ENCODE measurements around the gene HTT. TPM values are rescaled to one million over a fixed set of nuclear protein-coding genes. Genes with fewer than 3 reads are reported as not detected.

The HTT gene
- total and polyA plus RNA-seq, 2 of the 13 experiments (the other 11 are each of a cell fraction or from before 2014, with no cell fraction given), result 17.5 to 19.5 TPM

DNA sequence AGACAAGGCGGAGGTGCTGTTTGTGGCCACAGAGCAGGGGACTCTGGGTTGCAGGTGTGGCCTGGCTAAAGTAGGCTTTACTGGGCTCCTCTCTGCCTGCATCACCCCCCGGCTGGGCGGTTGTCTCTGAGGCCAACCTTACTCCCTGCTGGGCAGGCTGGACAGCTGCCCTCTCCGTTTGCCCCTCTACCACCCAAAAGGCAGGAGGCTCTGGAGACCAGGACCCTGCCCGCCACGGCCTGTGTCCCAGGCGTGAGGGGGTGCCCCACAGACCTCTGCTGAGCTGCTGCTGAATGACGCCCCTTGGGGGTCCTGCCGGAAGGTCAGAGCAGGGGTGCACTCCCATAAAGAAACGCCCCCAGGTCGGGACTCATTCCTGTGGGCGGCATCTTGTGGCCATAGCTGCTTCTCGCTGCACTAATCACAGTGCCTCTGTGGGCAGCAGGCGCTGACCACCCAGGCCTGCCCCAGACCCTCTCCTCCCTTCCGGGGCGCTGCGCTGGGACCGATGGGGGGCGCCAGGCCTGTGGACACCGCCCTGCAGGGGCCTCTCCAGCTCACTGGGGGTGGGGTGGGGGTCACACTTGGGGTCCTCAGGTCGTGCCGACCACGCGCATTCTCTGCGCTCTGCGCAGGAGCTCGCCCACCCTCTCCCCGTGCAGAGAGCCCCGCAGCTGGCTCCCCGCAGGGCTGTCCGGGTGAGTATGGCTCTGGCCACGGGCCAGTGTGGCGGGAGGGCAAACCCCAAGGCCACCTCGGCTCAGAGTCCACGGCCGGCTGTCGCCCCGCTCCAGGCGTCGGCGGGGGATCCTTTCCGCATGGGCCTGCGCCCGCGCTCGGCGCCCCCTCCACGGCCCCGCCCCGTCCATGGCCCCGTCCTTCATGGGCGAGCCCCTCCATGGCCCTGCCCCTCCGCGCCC is 1.1 kb upstream of the HTT start (continued):
- TF ChIP-seq HNRNPK (IDR thresholded peaks at IDR 0.05; ENCODE audit: low read depth, low read length, poor library complexity, severe bottlenecking), result peak; percentile 92
- no peak for TF ChIP-seq FOXC1 (CRISPR knock-in tag; IDR thresholded peaks at IDR 0.05; ENCODE audit: borderline replicate concordance)
- TF ChIP-seq ZSCAN31 (CRISPR knock-in tag; IDR thresholded peaks at IDR 0.05; ENCODE audit: low read depth), result 0 out of 2 replicates have a peak, but pooled peaks have one; percentile 30
- TF ChIP-seq ZNF841 (CRISPR knock-in tag; IDR thresholded peaks at IDR 0.05; ENCODE audit: borderline replicate concordance), result 0 out of 2 replicates have a peak, but pooled peaks have one; percentile 3
- TF ChIP-seq, protein P1, sequence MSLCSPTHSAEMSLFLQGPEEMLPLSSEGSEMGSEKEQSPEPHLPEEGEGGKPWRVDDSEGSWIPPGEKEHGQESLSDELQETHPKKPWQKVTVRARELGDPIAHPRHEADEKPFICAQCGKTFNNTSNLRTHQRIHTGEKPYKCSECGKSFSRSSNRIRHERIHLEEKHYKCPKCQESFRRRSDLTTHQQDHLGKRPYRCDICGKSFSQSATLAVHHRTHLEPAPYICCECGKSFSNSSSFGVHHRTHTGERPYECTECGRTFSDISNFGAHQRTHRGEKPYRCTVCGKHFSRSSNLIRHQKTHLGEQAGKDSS (CRISPR knock-in tag; IDR thresholded peaks at IDR 0.05; ENCODE audit: borderline replicate concordance, low read depth), result no peak
- TF ChIP-seq ZKSCAN8 (CRISPR knock-in tag; IDR thresholded peaks at IDR 0.05; ENCODE audit: borderline replicate concordance), result no peak
- no peak for TF ChIP-seq ZMAT3 (CRISPR knock-in tag; conservative IDR thresholded peaks at IDR 0.05)
- peak; percentile 78 for TF ChIP-seq HOXA3 (CRISPR knock-in tag; IDR thresholded peaks at IDR 0.05)
- TF ChIP-seq, protein P2, sequence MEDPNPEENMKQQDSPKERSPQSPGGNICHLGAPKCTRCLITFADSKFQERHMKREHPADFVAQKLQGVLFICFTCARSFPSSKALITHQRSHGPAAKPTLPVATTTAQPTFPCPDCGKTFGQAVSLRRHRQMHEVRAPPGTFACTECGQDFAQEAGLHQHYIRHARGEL (CRISPR knock-in tag; IDR thresholded peaks at IDR 0.05), result no peak
- no peak for TF ChIP-seq EED (CRISPR knock-in tag; IDR thresholded peaks at IDR 0.05)
- no peak for TF ChIP-seq ZBTB42 (CRISPR knock-in tag; IDR thresholded peaks at IDR 0.05)
- TF ChIP-seq ARNT (IDR thresholded peaks at IDR 0.05), result no peak
- TF ChIP-seq ZSCAN22 (CRISPR knock-in tag; IDR thresholded peaks at IDR 0.05), result no peak
- TF ChIP-seq ISL2 (CRISPR knock-in tag; IDR thresholded peaks at IDR 0.05), result peak; percentile 41; the same call in 1 of the 2 replicates
- TF ChIP-seq, protein P3, sequence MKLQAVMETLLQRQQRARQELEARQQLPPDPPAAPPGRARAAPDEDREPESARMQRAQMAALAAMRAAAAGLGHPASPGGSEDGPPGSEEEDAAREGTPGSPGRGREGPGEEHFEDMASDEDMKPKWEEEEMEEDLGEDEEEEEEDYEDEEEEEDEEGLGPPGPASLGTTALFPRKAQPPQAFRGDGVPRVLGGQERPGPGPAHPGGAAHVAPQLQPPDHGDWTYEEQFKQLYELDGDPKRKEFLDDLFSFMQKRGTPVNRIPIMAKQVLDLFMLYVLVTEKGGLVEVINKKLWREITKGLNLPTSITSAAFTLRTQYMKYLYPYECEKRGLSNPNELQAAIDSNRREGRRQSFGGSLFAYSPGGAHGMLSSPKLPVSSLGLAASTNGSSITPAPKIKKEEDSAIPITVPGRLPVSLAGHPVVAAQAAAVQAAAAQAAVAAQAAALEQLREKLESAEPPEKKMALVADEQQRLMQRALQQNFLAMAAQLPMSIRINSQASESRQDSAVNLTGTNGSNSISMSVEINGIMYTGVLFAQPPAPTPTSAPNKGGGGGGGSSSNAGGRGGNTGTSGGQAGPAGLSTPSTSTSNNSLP (IDR thresholded peaks at IDR 0.05; ENCODE audit: low read depth, low read length), result no peak
- no peak for TF ChIP-seq ZNF253 (CRISPR knock-in tag; IDR thresholded peaks at IDR 0.05; ENCODE audit: borderline replicate concordance)
- TF ChIP-seq EEA1 (CRISPR knock-in tag; IDR thresholded peaks at IDR 0.05; ENCODE audit: borderline replicate concordance), result 0 out of 2 replicates have a peak, but pooled peaks have one; percentile 41
- TF ChIP-seq ZNF678 (CRISPR knock-in tag; IDR thresholded peaks at IDR 0.05), result no peak
- TF ChIP-seq SP1 (IDR thresholded peaks at IDR 0.05), result no peak
- TF ChIP-seq SP1 (CRISPR knock-in tag; IDR thresholded peaks at IDR 0.05), result peak; percentile 73; the same call in 1 of the 2 replicates
- TF ChIP-seq HNRNPH1 (optimal IDR thresholded peaks at IDR 0.05; ENCODE audit: low read depth, low read length), result no peak
- TF ChIP-seq ETV6 (CRISPR knock-in tag; conservative IDR thresholded peaks at IDR 0.05), result peak; percentile 64; the same call in 1 of the 2 replicates
- no peak for TF ChIP-seq ZNF143 (CRISPR knock-in tag; IDR thresholded peaks at IDR 0.05)
- TF ChIP-seq, protein P4, sequence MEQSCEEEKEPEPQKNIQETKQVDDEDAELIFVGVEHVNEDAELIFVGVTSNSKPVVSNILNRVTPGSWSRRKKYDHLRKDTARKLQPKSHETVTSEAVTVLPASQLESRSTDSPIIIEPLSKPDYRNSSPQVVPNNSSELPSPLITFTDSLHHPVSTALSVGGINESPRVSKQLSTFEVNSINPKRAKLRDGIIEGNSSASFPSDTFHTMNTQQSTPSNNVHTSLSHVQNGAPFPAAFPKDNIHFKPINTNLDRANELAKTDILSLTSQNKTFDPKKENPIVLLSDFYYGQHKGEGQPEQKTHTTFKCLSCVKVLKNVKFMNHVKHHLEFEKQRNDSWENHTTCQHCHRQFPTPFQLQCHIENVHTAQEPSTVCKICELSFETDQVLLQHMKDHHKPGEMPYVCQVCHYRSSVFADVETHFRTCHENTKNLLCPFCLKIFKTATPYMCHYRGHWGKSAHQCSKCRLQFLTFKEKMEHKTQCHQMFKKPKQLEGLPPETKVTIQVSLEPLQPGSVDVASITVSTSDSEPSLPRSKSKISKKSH (CRISPR knock-in tag; IDR thresholded peaks at IDR 0.05; ENCODE audit: borderline replicate concordance), result 0 out of 2 replicates have a peak, but pooled peaks have one; percentile 62
- TF ChIP-seq SRF (IDR thresholded peaks at IDR 0.05; ENCODE audit: low read depth, low read length), result no peak
- TF ChIP-seq NR3C1 (CRISPR knock-in tag; IDR thresholded peaks at IDR 0.05), result no peak
- TF ChIP-seq FOXK1 (CRISPR knock-in tag; IDR thresholded peaks at IDR 0.05; ENCODE audit: borderline replicate concordance, low read depth), result peak; percentile 31; the same call in 1 of the 2 replicates

Measured in HepG2 (cell line).